Suprapubic skin (tissue), 3 donors: ENCODE results near the gene HIF1AN.
A peak's percentile ranks its signal among the peaks of the same experiment; 100 is the strongest.

Source experiments
- POLR2A ChIP-seq, 2 donors: fragments of 450-650 bp; IDR thresholded peaks; one replicate each; pipeline ENCODE4 v1.6.1; 2017; ENCODE audit warnings: antibody characterized with exemption in 2 of 2, mild to moderate bottlenecking in 2 of 2, moderate library complexity in 2 of 2
- TF ChIP-seq, protein P1 (sequence below), 2 donors: fragments of 200-600 bp in 1 of 2; fragments of 450-650 bp in 1 of 2; sonication (generic) in 1 of 2; IDR thresholded peaks; one replicate each; pipeline ENCODE4 v1.5.1; 2016 to 2019; ENCODE audit warnings: antibody characterized with exemption in 2 of 2, mild to moderate bottlenecking in 1 of 2, moderate library complexity in 1 of 2

DNA sequence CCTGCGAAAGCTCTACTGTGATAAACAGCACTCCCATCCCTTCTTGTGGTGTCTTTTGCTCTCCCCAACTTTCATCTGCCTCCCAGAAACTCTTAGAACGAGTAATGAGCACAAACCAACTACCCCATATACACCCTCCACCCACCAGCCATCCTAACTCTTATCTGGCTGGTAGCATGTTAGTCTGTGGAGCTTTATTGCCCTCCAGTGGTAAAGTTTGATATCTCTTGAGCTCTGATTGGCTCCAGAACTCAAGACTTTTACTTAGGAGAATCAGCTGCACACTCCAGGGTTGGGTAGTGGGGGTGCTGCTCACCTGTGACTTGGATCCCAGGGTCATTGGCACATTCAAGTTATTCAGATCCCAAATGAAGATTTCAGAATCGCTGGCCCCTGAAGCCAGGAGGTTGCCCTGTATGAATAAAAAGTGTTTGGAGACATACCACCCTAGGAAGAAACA, 27.0 kb upstream of the HIF1AN start:
- TF ChIP-seq, protein P1, sequence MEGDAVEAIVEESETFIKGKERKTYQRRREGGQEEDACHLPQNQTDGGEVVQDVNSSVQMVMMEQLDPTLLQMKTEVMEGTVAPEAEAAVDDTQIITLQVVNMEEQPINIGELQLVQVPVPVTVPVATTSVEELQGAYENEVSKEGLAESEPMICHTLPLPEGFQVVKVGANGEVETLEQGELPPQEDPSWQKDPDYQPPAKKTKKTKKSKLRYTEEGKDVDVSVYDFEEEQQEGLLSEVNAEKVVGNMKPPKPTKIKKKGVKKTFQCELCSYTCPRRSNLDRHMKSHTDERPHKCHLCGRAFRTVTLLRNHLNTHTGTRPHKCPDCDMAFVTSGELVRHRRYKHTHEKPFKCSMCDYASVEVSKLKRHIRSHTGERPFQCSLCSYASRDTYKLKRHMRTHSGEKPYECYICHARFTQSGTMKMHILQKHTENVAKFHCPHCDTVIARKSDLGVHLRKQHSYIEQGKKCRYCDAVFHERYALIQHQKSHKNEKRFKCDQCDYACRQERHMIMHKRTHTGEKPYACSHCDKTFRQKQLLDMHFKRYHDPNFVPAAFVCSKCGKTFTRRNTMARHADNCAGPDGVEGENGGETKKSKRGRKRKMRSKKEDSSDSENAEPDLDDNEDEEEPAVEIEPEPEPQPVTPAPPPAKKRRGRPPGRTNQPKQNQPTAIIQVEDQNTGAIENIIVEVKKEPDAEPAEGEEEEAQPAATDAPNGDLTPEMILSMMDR (IDR thresholded peaks at IDR 0.05), result peak in 1 of 2 donors; percentile 35
- TF ChIP-seq POLR2A (IDR thresholded peaks at IDR 0.05), result no peak
